NB4 (cell line): ENCODE results near the gene AP1G2.

Experiments used
- POLR2A ChIP-seq: IDR thresholded peaks from 2 replicates; pipeline ENCODE4 v1.6.1; 2011; ENCODE audit warnings: mild to moderate bottlenecking; ENCODE audit not compliant: insufficient read length; ENCODE audit errors: extremely low read depth
- TF ChIP-seq, protein P1 (sequence below): IDR thresholded peaks from one replicate; pipeline ENCODE4 v1.5.1; 2012; ENCODE audit warnings: low read depth, low read length
- TF ChIP-seq, protein P2 (sequence below): IDR thresholded peaks from 2 replicates; pipeline ENCODE4 v1.6.1; 2011; ENCODE audit warnings: low read depth, low read length

DNA sequence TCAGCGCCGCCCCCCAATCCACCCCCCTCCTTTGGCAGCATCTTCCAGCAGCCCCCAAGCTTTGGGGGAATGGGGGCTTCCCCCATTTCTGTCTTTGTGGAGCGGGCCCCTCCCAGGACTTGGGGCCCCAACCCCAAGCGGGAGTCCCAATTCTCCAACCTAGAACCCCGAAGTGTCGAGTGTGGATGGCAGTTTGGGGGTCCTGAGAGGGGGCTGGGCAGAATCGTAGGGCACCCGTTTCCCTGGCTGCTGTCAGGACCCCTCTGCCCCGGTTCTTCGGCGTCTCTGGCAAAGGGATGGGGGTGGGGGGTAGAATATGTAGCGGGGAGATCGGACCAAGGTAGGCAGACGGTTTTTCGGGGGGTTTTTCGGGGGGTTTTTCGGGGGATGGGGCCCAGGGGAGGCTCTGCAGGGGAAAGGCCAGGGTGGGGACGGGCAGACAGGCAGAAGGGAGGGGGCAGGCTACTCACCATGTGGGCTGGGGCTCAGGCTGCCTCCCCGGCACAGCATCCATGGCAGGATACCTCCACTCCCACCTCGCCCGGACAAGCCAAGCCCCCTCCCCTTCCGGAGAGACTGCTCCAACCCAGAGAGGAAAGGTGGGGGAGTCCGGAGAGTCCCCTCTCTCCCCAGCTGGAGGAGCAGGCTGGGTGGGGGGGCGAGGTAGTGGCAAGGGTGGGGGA, 10.3 kb upstream of the AP1G2 start:
- TF ChIP-seq, protein P1, sequence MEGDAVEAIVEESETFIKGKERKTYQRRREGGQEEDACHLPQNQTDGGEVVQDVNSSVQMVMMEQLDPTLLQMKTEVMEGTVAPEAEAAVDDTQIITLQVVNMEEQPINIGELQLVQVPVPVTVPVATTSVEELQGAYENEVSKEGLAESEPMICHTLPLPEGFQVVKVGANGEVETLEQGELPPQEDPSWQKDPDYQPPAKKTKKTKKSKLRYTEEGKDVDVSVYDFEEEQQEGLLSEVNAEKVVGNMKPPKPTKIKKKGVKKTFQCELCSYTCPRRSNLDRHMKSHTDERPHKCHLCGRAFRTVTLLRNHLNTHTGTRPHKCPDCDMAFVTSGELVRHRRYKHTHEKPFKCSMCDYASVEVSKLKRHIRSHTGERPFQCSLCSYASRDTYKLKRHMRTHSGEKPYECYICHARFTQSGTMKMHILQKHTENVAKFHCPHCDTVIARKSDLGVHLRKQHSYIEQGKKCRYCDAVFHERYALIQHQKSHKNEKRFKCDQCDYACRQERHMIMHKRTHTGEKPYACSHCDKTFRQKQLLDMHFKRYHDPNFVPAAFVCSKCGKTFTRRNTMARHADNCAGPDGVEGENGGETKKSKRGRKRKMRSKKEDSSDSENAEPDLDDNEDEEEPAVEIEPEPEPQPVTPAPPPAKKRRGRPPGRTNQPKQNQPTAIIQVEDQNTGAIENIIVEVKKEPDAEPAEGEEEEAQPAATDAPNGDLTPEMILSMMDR = no peak
- no peak for TF ChIP-seq POLR2A
- TF ChIP-seq, protein P2, sequence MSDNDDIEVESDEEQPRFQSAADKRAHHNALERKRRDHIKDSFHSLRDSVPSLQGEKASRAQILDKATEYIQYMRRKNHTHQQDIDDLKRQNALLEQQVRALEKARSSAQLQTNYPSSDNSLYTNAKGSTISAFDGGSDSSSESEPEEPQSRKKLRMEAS = no peak
